ENCODE data around the gene INAFM1.
"Not testable (repeated sequence)": the region's sequence is repeated elsewhere in the genome, so short reads cannot be mapped to it uniquely, and the experiment has no call there.

INAFM1 gene

GRCh38 chr19:47253970-47254369 is 20.7 kb upstream of the INAFM1 start:
- TF ChIP-seq POLR2A (IDR thresholded peaks at IDR 0.05; ENCODE audit: low read depth, low read length): no peak
- FAIRE-seq: no peak
- no peak for DNase-seq (ENCODE audit: insufficient read length, low spot score)

GRCh38 chr19:47255879-47256692 is 18.6 kb upstream of the INAFM1 start, which contains the start of gene CCDC9:
Gene CCDC9, plus strand, starts transcription at chr19:47256525. Its CDS starts 1,876 bp downstream, at chr19:47258401.
- no peak for FAIRE-seq
- DNase-seq (ENCODE audit: insufficient read length, low spot score): peak; percentile 76
- TF ChIP-seq POLR2A (IDR thresholded peaks at IDR 0.05; ENCODE audit: low read depth, low read length): peak; percentile 17; the same call in 1 of the 2 replicates

- TF ChIP-seq POLR2A (IDR thresholded peaks at IDR 0.05; ENCODE audit: low read depth, low read length): no peak
- no peak for FAIRE-seq
- peak; percentile 84 for DNase-seq (ENCODE audit: insufficient read length, low spot score)
Measured at GRCh38 chr19:47256693-47257410, 17.8 kb upstream of the INAFM1 start.

DNA sequence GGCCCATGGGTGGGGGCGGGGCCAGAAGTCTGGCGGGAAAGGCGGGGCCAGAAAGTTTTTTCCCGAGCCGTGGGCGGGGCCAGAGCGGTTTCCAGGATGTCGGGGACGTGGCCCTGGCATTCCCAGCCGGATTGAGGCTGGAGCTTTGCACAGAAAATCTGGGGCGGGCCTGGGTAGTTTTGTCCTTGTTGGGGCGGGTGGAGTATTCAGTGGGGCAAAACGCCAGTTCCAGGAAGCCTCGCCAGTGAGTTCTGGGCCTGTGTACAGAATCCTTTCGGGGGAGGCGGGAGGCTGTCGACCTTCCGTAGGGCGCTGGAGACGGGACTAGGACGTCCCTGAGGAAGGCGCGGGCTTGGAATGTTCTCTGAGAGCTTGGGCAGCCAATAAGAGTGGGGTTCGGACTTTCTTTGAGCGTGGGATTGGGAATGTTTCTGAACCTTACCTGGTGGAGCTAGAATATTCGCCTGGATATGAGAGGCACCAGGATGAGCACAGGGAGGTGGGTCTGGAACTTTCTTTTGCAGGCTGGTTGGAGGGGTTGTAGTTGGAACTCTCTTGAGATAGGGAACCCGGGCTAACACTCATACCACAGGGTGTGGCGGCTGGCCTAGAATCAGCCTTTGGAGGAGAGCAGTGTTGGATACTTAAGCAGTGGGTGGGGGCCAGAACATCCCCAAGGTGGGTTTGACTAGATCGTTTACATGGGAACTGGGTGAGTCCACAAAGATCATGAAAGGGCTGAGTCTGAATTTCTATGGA is 17.1 kb upstream of the INAFM1 start:
- FAIRE-seq (no peak), DNase-seq (ENCODE audit: insufficient read length, low spot score) (peak; percentile 61)
- no peak; the same call in 1 of the 2 replicates for TF ChIP-seq POLR2A (IDR thresholded peaks at IDR 0.05; ENCODE audit: low read depth, low read length)

- DNase-seq (ENCODE audit: insufficient read length, low spot score): no peak
Measured at GRCh38 chr19:47258434-47258833, 16.3 kb upstream of the INAFM1 start.

DNA sequence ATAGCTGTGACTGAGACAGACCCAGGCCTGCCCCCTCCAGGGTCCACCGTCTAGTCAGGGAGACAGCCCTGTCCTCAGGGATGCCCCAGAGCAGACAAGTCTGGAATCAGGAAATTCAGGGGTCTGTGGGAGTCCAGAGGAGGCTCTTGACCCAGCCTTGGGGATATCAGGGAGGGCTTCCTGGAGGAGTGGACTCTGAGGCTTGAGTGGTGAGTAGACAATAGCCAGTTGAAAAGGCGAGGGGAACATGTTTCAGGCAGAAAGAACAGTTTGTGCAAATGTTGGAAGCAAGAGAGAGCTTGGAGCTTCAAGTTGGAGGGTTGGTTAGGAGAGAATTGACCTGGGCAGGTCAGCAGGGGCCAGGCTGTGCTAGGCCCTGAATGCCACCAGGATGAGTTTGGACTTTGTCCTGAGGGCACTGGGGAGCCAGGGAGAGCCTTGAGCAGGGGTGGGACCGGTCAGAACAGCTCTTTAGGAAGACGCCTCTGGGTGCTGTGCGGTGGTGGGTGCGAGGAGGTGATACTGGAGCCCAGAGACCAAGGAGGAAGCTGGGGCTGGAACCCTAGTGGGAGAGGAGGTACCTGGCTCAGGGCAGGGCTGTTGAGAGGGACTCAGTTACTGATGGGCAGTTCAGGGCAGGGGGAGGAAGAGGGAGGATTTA is 15.7 kb upstream of the INAFM1 start:
- FAIRE-seq (no peak), DNase-seq (ENCODE audit: insufficient read length, low spot score) (no peak)
- TF ChIP-seq POLR2A (IDR thresholded peaks at IDR 0.05; ENCODE audit: low read depth, low read length): no peak

More at GRCh38 chr19:47258434-47258833, 16.3 kb upstream of the INAFM1 start:
- TF ChIP-seq POLR2A (IDR thresholded peaks at IDR 0.05; ENCODE audit: low read depth, low read length): no peak
- no peak for FAIRE-seq

DNA sequence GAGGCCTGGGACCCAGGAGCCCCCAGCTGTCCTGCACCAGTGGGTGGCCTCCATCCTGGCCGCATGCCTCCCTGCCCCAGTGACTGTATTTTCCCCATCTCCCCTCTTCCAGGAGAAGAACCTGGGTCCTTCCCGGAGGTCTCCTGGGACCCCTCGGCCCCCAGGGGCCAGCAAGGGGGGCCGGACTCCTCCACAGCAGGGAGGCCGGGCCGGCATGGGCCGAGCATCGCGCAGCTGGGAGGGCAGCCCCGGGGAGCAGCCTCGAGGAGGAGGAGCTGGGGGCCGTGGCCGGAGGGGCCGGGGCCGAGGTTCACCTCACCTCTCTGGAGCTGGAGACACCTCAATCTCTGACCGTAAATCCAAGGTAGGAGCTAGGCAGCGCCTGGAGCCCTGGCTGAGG is 14.2 kb upstream of the INAFM1 start:
- FAIRE-seq: no peak
- no peak for DNase-seq (ENCODE audit: insufficient read length, low spot score)
- TF ChIP-seq POLR2A (IDR thresholded peaks at IDR 0.05; ENCODE audit: low read depth, low read length): no peak

DNA sequence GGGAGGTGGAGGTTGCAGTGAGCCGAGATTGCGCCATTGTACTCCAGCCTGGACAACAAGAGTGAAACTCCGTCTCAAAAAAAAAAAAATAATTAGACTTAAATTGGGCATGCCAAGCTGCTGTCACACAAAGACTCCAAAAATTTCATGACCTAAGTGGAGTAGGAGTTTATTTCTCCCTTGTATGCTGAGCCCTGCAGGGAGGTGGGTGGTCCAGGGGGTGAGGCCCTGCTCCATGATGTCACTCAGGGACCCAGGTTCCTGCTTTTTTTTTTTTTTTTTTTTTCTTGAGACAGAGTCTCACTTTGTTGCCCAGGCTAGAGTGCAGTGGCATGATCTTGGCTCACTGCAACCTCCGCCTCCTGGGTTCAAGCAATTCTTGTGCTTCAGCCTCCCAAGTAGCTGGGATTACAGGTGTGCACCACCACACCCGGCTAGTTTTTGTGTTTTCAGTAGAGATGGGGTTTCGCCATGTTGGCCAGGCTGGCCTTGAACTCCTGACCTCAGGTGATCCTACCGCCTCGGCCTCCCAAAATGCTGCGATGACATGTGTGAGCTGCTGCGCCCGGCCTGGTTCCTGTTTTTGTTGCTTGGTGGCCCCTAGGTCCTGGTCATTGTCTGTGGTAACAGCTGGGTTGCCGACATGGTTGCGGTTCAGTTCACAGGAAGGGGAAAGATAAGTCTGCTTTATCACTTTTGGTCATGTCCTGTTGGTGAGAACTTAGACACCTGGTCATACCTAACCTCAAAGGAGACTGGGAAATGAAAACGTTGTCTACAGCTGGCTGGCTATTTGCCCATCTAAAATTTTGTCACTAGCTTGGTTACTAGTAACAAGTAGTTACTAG is 12.5 kb upstream of the INAFM1 start:
- not testable (repeated sequence) for DNase-seq (ENCODE audit: insufficient read length, low spot score); FAIRE-seq

GRCh38 chr19:47264629-47265028 is 10.1 kb upstream of the INAFM1 start:
- TF ChIP-seq POLR2A (IDR thresholded peaks at IDR 0.05; ENCODE audit: low read depth, low read length): no peak
- DNase-seq (ENCODE audit: insufficient read length, low spot score) (no peak), FAIRE-seq (no peak)

DNA sequence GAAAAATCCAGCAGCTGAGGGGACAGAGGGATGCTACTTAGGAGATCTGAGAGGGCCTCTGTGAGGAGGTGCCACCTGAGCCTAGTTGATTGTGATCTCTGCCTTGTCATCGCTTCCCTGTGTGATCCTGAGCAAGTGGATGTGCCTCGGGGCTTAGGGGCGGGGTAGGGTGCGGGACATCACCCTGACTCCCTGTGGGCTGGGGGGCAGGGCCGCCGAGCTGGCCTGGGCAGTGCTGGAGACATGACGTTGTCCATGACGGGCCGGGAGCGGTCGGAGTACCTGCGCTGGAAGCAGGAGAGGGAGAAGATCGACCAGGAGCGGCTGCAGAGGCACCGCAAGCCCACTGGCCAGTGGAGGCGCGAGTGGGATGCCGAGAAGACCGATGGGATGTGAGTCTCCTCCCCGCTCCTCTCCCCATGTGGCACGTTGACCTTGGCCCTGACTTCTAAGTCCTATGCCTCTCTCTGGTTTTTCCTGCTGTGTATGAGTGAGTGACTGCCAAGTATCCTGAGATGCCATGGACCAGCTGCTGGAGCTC is 8.2 kb upstream of the INAFM1 start:
- no peak for DNase-seq (ENCODE audit: insufficient read length, low spot score)
- TF ChIP-seq POLR2A (IDR thresholded peaks at IDR 0.05; ENCODE audit: low read depth, low read length): no peak
- FAIRE-seq: no peak

GRCh38 chr19:47267350-47267759 is 7.3 kb upstream of the INAFM1 start:
- no peak for TF ChIP-seq POLR2A (IDR thresholded peaks at IDR 0.05; ENCODE audit: low read depth, low read length)
- FAIRE-seq: no peak
- no peak for DNase-seq (ENCODE audit: insufficient read length, low spot score)

DNA sequence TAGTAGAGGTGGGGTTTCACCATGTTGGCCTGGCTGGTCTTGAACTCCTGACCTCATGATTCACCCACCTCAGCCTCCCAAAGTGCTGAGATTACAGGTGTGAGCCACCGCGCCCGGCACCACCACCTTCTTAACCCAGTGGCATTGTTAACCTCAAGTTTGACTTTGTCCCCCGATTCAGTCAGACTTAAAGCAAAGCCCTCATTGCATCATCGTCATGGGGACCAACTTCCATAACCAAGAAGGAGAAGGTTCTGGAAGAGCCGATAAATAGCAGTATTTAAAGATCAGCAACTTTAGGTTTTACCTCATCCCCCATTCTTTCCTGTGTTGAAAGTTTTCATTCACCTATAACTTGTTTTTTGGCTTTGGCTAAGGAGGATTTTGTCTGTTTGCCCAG is 6.7 kb upstream of the INAFM1 start:
- FAIRE-seq (no peak), DNase-seq (ENCODE audit: insufficient read length, low spot score) (no peak)
- no peak for TF ChIP-seq POLR2A (IDR thresholded peaks at IDR 0.05; ENCODE audit: low read depth, low read length)
